PC-9 (cell line): ENCODE data around the gene LYST. TPM values are rescaled to one million over a fixed set of nuclear protein-coding genes. Genes with fewer than 3 reads are reported as not detected.

Experiments used
- BruUV-seq: library from RNA; stranded (reverse); fragments of 400-500 nt; replicated peaks from 2 replicates; lab custom pipeline; 2021; lab: Mats Ljungman, UMichigan
- CTCF ChIA-PET: fragments of 300-600 bp; sonication (Branson Sonifier 250); formaldehyde crosslinking; loops from one replicate; lab custom pipeline; 2022; ENCODE audit warnings: antibody characterized with exemption; lab: Charles Lee
- POLR2A ChIA-PET: fragments of 300-600 bp; sonication (Branson Sonifier 250); formaldehyde crosslinking; loops from one replicate; lab custom pipeline; 2022; ENCODE audit warnings: antibody characterized with exemption; ENCODE audit not compliant: unreplicated experiment; lab: Charles Lee
- DNase-seq, 2 experiments: peaks; one replicate each; pipeline versions ENCODE4 v3.0.0 to v3.0.0-alpha.2; 2015 to 2022; ENCODE audit warnings: mixed read lengths in 1 of 2
- H2AFZ ChIP-seq: fragments of 200-600 bp; sonication (generic); 2 replicates; pipeline ENCODE4 v1.8.1; 2017; ENCODE audit warnings: antibody characterized with exemption
- H3F3A ChIP-seq: fragments of 200-600 bp; sonication (generic); 2 replicates; pipeline ENCODE4 v1.8.1; 2017; ENCODE audit warnings: antibody characterized with exemption, mild to moderate bottlenecking, low read depth; ENCODE audit not compliant: insufficient read depth
- H3K27ac ChIP-seq: fragments of 200-600 bp; sonication (generic); 2 replicates; pipeline ENCODE4 v1.6.1; 2016; ENCODE audit warnings: mixed run types
- H3K27me3 ChIP-seq: fragments of 200-600 bp; sonication (generic); 2 replicates; pipeline ENCODE4 v1.6.1; 2016; ENCODE audit warnings: low read depth, mixed run types; ENCODE audit not compliant: insufficient read depth
- H3K36me3 ChIP-seq: fragments of 200-600 bp; sonication (generic); 2 replicates; pipeline ENCODE4 v1.6.1; 2016; ENCODE audit warnings: low read depth, mixed run types
- H3K4me1 ChIP-seq: fragments of 200-600 bp; sonication (generic); replicated peaks from 2 replicates; pipeline ENCODE4 v1.6.1; 2016; ENCODE audit warnings: mixed run types; ENCODE audit not compliant: insufficient read depth
- H3K4me2 ChIP-seq: fragments of 200-600 bp; sonication (generic); 2 replicates; pipeline ENCODE4 v1.6.1; 2017; ENCODE audit warnings: mixed run types
- H3K4me3 ChIP-seq: fragments of 200-600 bp; sonication (generic); 2 replicates; pipeline ENCODE4 v1.6.1; 2016; ENCODE audit warnings: mixed run types
- H3K79me2 ChIP-seq: fragments of 200-600 bp; sonication (generic); 2 replicates; pipeline ENCODE4 v1.6.1; 2017; ENCODE audit warnings: low read depth, mixed run types
- H3K9me2 ChIP-seq: fragments of 200-600 bp; sonication (generic); 2 replicates; pipeline ENCODE4 v1.8.1; 2017; ENCODE audit warnings: mild to moderate bottlenecking; ENCODE audit not compliant: insufficient read depth
- H3K9me3 ChIP-seq: fragments of 200-600 bp; sonication (generic); 2 replicates; pipeline ENCODE4 v1.8.1; 2016; ENCODE audit warnings: low read depth; ENCODE audit not compliant: insufficient read depth
- H4K20me1 ChIP-seq: fragments of 200-600 bp; sonication (generic); 2 replicates; pipeline ENCODE4 v1.8.1; 2017; ENCODE audit not compliant: insufficient read depth
- EZH2 ChIP-seq: fragments of 200-600 bp; sonication (generic); IDR thresholded peaks from 2 replicates; pipeline ENCODE4 v1.8.0; 2017; ENCODE audit warnings: antibody characterized with exemption, low read depth
- intact Hi-C: fragments of 100-400 bp; cut with micrococcal nuclease; formaldehyde crosslinking; loops from one replicate; pipeline ENCODE4 v1.10.0; 2022; ENCODE audit not compliant: unreplicated experiment
- total RNA-seq: library from RNA; stranded (reverse); gene quantifications from 2 replicates; pipeline ENCODE4 v1.2.3, GENCODE V29; 2021
- TF ChIP-seq, protein P1 (sequence below): fragments of 200-600 bp; sonication (generic); conservative IDR thresholded peaks from 2 replicates; pipeline ENCODE4 v1.6.1; 2017; ENCODE audit warnings: mixed run types, antibody characterized with exemption, mild to moderate bottlenecking, moderate library complexity

LYST gene
- total RNA-seq, 1 experiment from 2014 or later, result 14.1 TPM

DNA sequence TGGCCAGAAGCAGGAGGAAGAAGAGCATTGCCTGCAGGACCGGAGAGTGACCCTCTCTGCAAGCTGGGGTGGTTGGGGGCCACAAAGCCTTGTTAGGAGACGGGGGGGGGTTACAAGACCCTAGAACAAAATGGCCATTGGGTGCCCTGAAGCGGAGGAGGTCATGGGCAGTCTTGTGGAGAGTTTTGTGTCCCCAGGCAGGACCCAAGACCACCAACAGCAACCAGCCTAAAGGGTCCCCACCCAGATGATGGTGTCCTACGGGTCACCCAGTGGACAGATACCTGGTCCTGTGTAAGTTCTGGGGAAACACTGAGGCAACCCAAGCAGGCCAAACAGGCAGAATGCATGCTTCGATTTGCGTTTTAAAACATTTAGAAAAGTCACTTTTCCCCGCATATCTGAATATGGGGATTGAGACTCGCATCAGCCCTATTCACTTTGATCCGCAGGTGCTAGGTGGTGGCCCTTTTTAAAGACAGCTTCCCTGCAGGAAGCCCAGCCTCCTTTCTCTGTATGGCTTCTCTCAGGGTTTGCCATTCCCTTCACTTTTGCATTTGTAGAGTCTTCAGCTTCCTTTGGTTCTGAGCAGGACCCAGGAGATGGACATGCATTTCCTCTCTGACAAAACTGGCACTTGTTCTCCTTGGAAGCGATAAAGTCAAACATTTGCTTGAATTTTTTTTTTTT lies 238.2 kb downstream of the LYST start:
- Histone ChIP-seq H3K79me2 (no peaks in the 10 kb centered on the region), H3K4me3 (no peak overlapping the region), H3K27me3 (no peaks in the 10 kb centered on the region), H3K36me3 (no peaks in the 10 kb centered on the region), H3F3A (no peaks in the 10 kb centered on the region), H3K4me2 (no peak overlapping the region), H3K9me3 (no peaks in the 10 kb centered on the region), H3K4me1 (peaks cover 2% of the 10 kb centered on the region; the same call in 1 of the 2 replicates), H2AFZ (no peak overlapping the region), H3K9me2 (no peaks in the 10 kb centered on the region), H4K20me1 (no peaks in the 10 kb centered on the region), H3K27ac (no peak overlapping the region)
- ChIA-PET CTCF (interaction anchor here (0.6 to 1.2 kb wide), 3 partner anchors 14 to 30 kb away, joined by 3 to 4 read pairs (median 3); no protein-coding TSS in a partner anchor), POLR2A (interaction anchor here (0.7 kb wide), 1 partner anchor 619 kb away, joined by 17 read pairs; no protein-coding TSS in a partner anchor)
- no peak for DNase-seq
- intact Hi-C loops, result no loop called here
- BruUV-seq, result no TSS peak
- TF ChIP-seq, protein P1, sequence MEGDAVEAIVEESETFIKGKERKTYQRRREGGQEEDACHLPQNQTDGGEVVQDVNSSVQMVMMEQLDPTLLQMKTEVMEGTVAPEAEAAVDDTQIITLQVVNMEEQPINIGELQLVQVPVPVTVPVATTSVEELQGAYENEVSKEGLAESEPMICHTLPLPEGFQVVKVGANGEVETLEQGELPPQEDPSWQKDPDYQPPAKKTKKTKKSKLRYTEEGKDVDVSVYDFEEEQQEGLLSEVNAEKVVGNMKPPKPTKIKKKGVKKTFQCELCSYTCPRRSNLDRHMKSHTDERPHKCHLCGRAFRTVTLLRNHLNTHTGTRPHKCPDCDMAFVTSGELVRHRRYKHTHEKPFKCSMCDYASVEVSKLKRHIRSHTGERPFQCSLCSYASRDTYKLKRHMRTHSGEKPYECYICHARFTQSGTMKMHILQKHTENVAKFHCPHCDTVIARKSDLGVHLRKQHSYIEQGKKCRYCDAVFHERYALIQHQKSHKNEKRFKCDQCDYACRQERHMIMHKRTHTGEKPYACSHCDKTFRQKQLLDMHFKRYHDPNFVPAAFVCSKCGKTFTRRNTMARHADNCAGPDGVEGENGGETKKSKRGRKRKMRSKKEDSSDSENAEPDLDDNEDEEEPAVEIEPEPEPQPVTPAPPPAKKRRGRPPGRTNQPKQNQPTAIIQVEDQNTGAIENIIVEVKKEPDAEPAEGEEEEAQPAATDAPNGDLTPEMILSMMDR, result no peak
- no peak for TF ChIP-seq EZH2

DNA sequence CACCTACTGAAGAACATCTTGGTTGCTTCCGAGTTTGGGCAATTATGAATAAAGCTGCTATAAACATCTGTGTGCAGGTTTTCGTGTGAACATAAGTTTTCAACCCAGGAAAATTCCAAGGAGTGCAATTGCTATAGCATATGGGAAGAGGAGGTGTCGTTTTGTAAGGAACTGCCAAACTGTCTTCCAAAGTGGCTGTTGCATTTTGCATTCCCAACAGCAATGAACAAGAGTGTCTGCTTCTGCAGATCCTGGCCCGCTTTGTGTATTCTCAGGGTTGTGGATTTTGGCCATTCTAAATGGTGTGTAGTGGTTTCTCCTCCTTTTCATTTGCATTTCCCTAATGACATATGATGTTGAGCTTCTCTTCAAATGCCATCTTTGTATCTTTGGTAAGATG lies 240.9 kb downstream of the LYST start:
- no peaks in the 10 kb centered on the region for H3F3A ChIP-seq
- DNase-seq, result no peak
- no peak overlapping the region for H3K27ac ChIP-seq
- H3K27me3 ChIP-seq, result no peaks in the 10 kb centered on the region
- CTCF ChIA-PET, result no interaction called here
- H4K20me1 ChIP-seq, result no peaks in the 10 kb centered on the region
- BruUV-seq, result no TSS peak
- H3K4me1 ChIP-seq, result peaks cover 12% of the 10 kb centered on the region
- H3K9me3 ChIP-seq, result no peaks in the 10 kb centered on the region
- H3K4me3 ChIP-seq, result no peak overlapping the region
- no peak overlapping the region for H2AFZ ChIP-seq
- no peak overlapping the region for H3K4me2 ChIP-seq
- H3K36me3 ChIP-seq, result no peaks in the 10 kb centered on the region
- H3K9me2 ChIP-seq, result no peaks in the 10 kb centered on the region
- POLR2A ChIA-PET, result no interaction called here
- H3K79me2 ChIP-seq, result no peaks in the 10 kb centered on the region
- TF ChIP-seq, protein P1, result no peak
- no peak for TF ChIP-seq EZH2
- intact Hi-C loops, result no loop called here

DNA sequence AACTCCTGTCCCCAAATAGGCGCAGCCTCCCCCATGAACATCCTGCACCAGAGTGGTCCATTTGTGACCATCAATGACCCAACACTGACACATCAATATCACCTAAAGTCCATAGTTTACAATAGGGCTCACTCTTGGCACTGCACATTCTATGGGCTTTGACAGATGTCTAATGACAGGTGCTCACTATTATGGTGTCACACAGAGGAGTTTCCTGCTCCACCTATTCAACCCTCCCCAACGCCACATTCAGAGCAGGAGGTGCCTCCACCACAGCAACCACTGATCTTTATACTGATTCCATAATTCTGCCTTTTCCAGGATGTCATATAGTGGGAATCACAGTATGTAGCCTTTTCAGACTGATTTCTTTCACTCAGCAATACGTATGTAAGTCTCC lies 241.4 kb downstream of the LYST start:
- BruUV-seq, result no TSS peak
- POLR2A ChIA-PET, result no interaction called here
- CTCF ChIA-PET, result no interaction called here

More for the DNA sequence above, 241.4 kb downstream of the LYST start:
- no peak for DNase-seq
- no peaks in the 10 kb centered on the region for H3K9me3 ChIP-seq
- no peaks in the 10 kb centered on the region for H4K20me1 ChIP-seq
- H2AFZ ChIP-seq, result no peak overlapping the region
- TF ChIP-seq, protein P1, result no peak
- TF ChIP-seq EZH2, result no peak
- H3K4me1 ChIP-seq, result peaks cover 12% of the 10 kb centered on the region
- no peaks in the 10 kb centered on the region for H3K36me3 ChIP-seq
- no peaks in the 10 kb centered on the region for H3K9me2 ChIP-seq
- H3F3A ChIP-seq, result no peaks in the 10 kb centered on the region
- H3K27me3 ChIP-seq, result no peaks in the 10 kb centered on the region
- H3K4me2 ChIP-seq, result no peak overlapping the region
- H3K27ac ChIP-seq, result no peak overlapping the region
- no peak overlapping the region for H3K4me3 ChIP-seq
- intact Hi-C loops, result no loop called here
- no peaks in the 10 kb centered on the region for H3K79me2 ChIP-seq
